Measurements from ENCODE around the gene CABP5.
A peak's percentile ranks its signal among the peaks of the same experiment; 100 is the strongest.
"Not testable (repeated sequence)": the region's sequence is repeated elsewhere in the genome, so short reads cannot be mapped to it uniquely, and the experiment has no call there.

Gene CABP5

DNA sequence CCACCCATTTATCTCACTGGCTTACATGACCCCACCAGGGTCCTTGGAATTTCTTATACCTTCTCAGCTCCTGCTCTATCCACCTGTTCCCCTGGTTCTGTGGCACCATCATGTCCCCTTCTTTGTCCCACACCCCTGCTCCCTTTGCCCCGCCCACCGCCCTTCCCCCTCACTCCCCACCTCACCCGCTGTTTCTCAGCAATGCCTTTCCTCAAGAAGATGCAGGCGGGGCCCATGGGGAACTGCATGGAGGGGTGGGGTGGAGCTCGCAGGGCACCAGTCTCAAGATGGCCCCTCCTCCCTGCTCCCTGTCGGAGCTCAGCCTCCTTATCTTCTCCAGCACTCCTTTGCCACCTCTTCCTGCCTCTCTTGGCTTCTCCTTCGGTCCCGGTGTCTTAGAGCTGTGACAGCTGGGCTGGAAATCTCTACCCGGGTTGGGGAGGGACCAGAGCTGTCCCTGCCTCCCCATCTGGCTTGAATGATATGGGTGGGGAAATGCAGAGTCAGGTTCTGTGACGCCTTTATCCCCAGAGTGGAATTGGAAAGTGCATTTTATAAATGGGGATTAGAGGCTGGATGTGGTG lies at the start of gene CABP5:
Gene CABP5 (minus strand): TSS at position 405 of the 584 bp plus-strand sequence. CDS start 157 bp downstream, at position 248.
- no peak for DNase-seq (ENCODE audit: low read depth)

DNA sequence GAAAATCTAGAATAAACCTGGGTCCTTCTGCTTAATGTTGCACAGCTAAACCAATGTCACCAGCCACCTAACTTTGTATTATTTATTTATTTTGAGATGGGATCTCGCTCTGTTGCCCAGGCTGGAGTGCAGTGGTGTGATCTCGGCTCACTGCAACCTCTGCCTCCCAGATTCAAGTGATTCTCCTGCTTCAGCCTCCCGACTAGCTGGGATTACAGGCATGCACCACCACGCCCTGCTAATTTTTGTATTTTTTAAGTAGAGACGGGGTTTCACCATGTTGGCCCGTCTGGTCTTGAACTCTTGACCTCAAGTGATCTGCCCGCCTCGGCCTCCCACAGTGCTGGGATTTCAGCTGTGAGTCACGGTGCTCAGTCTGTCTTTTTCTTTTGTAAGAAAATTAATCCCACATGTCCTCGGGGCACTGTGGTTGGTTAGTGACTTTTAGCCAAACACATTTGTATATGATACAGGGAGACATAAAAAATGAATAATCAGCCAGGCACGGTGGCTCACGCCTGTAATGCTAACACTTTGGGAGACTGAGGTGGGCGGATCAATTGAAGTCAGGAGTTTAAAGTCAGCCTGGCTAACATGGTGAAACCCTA lies 47.3 kb upstream of the CABP5 start:
- DNase-seq (ENCODE audit: low read depth) = peak; percentile 96

DNA sequence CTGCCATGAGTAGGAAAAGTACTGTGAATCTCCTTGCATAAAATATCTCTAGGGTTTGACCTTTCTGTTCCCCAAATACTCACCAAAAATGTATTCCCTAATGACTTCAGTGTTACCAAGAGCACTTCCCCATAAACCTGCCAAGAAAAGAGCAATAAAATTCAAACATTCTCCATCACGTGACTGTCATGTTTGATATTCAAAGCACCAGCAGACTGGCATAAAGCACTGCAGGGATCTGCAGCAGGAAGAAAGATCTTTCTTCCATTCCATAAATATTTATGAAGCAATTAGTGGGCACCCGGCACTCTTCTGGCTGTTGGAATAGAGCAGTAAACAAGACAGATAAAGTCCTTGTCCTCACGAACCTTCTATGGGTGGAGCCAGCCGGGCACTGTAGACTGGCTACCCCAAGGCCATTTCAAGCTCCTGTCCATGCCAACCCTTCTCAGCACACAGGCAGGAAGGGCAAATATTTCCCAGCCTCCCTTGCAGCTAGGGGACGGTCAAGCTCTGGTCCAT lies 46.5 kb upstream of the CABP5 start:
- peak; percentile 82 for DNase-seq (ENCODE audit: low read depth)

DNA sequence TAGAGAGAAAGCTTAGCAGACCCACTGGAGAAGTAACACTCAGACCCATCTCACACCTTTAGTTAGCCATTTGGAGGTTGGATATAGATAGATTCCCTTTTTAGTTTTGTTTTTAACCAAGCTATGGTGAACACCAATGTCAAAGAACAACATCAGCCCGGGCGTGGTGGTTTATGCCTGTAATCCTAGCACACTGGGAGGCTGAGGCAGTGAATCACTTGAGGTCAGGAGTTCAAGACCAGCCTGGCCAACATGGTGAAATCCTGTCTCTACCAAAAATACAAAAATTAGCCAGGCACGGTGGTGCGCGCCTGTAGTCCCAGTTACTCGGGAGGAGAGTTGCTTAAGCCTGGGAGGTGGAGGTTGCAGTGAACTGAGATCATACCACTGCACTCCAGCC lies 45.1 kb upstream of the CABP5 start:
- not testable (repeated sequence) for DNase-seq (ENCODE audit: low read depth)

DNA sequence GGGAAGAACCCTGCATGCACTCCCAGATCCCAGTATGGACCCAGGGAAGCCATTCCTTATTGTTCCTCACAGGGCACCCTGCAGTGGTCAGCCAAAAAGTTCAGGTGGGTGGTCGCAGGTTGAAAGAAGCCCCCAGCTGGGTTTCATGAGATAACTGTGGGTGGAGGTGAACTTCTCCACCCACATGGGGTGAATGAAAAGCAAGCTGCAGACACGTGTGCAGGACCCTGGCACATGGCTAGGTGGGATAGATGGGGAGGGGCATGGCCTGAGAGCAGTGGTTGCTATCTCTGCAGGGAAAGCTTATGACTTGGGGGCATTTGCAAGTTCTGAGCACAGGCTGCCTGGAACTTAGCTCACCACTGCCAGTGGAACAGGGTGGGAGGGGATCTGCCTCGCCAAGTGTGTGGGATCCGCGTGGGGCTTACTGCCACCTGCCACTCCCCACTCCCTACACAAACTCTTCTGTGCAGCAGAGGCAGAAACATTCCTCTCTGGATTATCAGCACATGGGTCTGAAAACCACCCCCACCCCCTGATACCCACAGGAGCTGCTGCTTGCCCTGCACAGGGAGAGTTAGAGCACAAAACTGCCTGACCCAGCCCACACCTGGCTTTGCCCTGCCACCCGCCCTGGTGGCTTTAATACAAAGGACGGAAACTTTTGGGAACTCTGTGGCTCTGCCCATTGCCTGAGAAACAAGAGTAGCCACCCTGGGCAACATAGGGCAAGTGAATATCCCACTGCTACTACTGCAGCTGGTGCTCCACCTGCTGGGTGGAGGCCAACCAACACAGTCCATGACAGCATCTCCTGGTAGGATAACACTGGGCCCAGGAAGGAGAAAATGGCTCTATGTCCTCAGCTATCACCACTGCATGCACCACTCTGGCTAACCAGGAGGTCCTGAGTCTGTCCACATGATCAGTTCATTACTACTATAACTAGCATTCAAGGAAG lies 42.3 kb upstream of the CABP5 start:
- no peak for DNase-seq (ENCODE audit: low read depth)

DNA sequence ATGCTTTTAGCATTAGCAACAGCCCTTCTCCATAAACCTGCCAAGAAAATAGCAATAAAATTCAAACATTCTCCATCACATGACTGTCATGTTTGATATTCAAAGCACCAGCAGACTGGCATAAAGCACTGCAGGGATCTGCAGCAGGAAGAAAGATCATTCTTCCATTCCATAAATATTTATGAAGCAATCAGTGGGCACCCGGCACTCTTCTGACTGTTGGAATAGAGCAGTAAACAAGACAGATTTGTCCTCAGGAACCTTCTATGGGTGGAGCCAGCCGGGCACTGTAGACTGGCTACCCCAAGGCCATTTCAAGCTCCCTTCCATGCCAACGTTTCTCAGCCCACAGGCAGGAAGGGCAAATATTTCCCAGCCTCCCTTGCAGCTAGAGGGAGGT lies 41.2 kb upstream of the CABP5 start:
- DNase-seq (ENCODE audit: low read depth) = no peak

DNA sequence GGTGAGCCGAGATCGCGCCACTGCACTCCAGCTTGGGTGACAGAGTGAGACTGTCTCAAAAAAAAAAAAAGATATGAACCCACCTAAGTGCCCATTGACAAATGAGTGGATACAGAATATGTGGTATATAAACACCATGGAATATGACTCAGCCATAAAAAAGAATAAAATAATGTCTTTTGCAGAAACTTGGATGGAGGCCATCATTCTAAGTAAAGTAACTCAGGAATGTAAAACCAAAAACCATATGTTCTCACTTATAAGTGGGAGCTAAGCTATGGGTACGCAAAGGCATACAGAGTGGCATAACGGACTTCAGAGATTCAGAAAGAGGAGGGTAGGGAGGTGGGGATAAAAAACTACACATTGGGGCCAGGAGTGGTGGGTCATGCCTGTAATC lies 37.2 kb upstream of the CABP5 start:
- DNase-seq (ENCODE audit: low read depth) = no peak

DNA sequence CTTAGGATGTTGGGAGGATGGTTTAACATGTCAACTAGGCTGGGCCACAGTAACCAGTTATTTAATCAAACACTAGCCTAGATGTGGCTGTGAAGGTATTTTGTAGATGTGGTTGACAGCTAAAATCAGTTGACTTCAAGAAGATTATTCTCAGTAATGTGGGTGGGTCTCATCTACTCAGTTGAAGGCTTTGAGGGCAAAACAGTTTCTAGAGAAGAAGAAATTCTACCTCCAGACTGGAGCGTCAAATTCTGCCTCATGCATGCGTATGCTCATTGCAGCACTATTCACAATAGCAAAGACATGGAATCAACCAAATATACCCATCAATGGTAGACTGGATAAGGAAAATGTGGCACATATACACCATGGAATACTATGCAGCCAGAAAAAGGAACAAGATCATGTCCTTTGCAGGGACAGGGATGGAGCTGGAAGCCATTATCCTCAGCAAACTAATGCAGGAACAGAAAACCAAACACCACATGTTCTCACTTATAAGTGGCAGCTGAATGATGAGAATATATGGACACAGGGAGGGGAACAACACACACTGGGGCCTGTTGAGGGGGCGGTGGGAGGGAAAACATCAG lies 26.4 kb upstream of the CABP5 start:
- not testable (repeated sequence) for DNase-seq (ENCODE audit: low read depth)

DNA sequence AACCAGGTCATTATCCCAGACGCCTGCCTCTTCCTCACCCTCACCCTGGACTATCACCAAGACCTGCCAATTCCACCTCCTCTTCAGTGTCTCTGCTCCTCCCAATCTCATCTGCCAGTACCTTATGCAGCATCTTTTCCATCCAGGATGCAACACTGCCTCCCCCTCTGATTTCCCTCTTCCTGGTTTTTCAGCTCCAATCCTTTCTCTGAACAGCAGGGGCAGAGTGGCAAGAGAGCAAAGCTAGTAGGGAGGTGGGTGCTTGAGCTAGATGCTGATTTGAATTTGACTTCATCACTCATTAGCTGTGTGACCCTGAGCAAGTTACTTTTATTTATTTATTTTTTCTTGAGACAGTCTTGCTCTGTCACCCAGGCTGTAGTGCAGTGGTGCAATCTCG lies 25.6 kb upstream of the CABP5 start:
- DNase-seq (ENCODE audit: low read depth) = no peak

DNA sequence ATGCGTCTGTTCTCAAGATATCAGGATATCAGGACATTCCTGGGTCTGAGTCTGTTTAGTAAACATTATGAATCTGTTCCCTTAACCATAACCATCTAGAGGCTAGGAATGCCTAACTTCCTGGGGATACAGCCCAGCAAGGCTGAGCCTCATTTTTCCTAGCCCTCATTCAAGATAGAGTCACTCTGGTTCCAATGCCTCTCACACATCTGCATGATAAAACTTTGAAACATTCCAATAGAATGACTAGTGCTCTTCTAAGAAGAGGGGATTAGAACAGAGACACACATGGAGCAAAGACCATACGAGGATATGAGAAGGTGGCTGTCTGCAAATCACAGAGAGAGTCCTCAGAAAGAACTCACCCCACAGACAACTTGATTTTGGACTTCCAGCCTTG lies 20.6 kb upstream of the CABP5 start:
- no peak for DNase-seq (ENCODE audit: low read depth)

DNA sequence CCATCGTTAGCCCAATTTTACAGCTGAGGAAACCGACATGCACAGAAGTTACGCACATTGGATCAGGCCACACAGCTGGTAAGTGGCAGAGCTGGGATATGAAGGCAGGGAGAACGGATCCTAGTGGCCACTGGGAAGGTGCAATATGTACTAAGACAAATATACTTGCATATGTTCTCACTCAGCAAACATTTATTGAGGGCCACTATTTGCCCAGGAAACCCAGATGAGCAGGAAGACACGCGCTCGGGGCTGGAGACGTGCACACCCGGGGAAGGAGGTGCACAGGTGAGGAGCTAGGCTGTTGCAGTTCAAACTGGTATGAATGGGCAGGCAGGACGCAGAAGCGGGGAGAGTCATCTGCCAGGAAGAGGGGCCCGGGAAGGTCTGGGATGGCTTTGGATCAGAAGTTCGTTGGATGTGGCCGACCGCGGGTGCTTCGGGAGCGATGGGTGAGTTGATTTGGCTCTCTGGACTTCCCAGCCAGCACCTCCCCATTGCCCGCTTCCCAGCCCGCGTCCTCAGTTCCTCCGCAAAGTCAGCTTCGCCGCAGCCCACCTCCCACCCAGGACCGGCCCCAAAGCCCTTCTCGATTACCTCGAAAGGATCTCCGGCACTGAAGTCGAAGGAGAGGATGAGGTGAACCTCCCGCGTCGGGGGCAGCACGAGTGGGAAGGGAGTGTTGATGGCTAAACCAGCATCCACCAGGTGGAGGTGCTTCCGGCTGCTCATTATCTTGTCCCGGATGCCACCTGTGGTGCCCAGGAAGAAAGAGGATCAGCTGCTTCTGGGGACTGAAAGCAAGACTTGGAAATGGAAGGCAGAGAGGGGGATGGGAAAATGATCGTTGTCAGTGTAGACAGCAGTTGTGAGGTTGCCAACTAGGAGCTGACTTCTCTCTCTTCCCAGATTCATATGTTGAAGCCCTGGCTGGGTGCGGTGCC lies 17.8 kb upstream of the CABP5 start:
- no peak for DNase-seq (ENCODE audit: low read depth)

DNA sequence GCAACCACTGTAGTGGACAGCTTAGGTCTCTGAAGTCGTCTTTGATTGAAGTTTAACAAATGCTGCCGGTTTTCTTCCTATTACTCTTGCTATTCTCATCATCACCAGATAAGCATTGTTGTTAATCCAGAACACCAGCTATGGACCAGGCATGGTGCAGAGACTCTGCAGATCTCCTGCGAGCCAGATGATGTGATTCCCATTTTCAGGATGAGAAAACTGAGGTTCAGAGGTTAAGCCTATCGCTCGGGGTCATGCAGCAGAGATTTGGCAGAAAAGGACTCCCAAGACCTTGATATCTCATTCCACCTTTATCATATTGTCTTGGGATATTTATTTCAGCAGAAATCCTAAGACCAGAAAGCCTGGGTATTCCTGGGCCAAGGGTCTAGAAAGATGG lies 16.5 kb upstream of the CABP5 start:
- no peak for DNase-seq (ENCODE audit: low read depth)

DNA sequence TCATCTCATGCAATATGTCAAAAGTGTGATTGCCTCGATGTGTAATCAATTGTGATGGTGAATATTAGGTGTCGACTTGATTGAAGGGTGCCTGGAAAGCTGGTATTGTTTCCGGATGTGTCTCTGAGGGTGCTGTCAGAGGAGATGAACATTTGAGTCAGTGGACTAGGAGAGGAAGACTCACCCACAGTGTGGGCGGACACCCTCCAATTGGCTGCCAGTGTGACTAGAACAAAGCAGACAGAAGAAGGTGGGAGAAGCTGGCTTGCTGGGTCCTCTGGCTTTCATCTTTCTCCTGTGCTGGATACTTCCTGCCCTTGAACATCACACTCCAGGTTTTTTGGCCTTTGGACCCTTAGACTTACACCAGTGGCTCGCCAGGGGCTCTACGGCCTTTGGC lies 15.5 kb upstream of the CABP5 start:
- no peak for DNase-seq (ENCODE audit: low read depth)

DNA sequence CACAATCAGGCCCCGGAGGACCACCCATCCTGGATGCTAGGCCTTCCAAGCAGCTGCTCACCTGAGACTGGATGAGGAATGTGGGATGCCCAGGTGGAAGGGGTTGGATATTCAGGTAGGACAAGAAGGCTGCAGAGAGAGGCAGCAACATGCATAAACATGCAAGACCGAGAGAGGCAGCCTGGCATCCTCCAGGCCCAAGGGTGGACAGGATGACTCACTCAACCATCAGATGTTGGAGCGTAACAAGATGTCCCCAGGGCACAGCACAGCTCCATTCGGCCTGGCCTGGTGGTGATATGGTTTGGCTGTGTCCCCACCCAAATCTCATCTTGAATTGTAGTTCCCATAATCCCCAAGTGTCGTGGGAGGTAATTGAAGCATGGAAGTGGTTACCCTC lies 10.0 kb upstream of the CABP5 start:
- no peak for DNase-seq (ENCODE audit: low read depth)

DNA sequence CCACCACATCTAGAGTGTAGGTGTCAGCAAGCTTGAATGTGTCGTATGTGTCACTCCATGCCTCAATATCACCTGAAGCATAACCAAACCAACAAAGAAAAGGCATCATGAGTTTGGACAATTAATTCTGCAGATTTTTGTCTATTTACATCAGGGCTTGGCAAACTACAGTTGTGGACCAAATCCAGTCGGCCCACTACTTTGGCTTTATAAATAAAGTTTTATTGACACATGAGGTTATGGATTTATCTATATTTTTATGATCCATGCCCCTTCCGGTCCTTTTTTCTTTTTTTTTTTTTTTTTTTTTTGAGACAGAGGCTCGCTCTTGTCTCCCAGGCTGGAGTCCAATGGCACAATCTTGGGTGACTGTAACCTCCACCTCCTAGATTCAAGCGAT lies 9.2 kb upstream of the CABP5 start:
- no peak for DNase-seq (ENCODE audit: low read depth)

DNA sequence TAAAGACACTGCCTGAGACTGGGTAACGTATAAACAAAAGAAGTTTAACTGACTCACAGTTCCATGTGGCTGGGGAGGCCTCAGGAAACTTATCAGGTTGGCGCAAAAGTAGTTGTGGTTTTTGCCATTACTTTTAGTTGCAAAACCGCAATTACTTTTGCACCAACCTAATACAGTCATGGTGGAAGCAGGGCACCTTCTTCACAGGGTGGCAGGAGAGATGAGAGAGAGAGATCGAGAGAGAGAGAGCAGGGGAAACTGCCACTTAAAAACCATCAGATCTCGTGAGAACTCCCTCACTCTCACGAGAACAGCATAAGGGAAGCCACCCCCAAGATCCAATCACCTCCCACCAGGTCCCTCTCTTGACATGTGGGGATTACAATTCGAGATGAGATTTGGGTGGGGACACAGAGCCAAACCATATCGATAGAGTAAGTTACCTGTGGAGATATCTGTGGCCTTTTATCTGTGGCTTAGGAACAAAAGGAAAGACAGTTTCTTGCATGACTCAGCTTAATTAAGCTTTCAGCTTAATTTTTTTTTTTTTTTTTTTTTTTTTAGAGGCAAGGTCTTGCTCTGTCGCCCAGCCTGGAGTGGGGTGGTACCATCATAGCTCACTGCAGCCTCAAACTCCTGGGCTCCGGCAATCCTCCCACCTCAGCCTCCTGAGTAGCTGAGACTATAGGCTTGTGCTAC lies 7.6 kb upstream of the CABP5 start:
- DNase-seq (ENCODE audit: low read depth) = no peak

DNA sequence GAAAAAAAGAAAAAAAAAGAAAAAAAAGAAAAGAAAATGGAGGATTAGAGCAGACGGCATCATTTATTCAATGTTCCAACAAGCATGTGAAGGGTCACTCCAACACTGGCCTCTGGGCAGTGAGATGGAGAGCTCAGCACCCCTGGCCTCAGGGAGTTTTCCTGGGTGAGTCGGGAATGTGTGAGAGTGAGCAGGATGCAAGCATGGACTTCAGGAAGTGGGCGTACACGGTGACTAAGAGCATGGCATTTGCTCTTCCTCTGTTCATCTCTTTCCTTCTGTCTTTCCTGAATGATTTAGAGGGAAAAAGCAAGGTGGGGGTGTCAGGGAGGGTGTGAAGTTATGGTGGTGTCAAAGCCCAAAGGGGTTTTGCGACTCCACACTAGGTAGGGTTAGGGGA lies 682 bp upstream of the CABP5 start:
- no peak for DNase-seq (ENCODE audit: low read depth)

DNA sequence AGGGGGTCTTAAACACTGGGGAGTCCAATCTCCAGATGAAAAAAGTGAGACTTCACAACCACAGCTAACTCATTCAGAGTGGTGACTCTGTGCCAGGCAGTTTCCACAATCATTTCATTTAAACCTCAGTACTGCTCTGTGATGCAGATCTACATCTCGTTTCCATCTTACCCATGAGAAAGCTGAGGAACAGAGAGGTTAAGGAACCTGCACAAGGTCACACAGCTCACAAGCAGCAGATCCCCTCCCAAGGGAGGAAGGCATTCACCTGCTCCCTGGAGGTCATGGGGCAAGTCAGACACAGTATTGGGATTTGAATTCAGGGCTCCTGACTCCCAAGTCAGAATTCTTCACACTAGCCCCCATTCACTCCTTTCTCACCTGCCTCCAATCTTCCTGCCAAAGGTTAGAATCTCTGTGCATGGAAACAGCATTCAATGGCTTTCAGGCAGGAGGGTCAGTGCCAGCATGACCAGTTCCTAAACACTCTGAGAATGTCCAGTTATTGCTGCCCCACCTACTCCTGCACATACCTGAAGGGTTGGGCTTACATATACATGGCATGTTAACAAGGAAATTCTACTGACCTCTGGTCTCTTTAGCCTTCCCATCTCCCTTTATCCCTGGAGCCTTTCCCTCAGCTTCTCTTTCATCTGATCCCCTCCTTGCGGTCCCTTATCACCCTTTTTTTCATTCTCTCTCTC lies 1.9 kb downstream of the CABP5 start:
- no peak for DNase-seq (ENCODE audit: low read depth)

DNA sequence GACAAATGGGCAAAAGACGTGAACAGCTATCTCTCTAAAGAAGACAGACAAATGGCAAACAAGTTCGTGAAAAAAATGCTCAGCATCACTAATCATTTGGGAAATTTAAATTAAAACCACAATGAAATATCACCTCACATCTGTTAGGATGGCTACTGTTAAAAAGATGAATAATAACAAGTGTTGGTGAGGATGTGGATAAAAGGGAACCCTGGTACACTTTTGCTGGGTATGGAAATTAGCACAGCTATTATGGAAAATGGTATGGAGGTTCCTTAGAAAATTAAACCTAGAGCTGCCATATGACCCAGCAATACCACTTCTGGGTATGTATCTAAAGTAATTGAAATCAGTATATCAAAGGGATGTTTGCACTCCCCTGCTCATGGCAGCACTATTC lies 7.1 kb downstream of the CABP5 start:
- no peak for DNase-seq (ENCODE audit: low read depth)

DNA sequence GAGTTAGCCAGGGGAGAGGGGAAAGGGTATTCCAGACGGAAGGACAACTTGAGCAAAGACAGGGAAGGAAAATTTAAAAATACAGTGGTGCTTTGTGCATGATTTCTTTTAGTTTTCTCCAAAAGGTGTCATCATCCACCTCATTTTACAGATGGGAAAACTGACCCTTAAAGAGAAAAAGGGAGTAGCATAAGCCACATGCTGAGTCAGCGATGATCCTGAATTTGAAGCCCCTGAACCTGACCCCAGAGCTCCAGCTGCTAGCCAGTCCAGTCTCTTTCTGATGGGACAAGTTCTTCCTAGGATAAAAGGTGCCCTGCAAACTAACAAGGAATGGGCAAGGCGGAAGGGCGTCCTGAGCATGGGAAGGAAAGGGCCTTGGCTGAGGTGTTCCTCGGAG lies 10.3 kb downstream of the CABP5 start:
- DNase-seq (ENCODE audit: low read depth) = no peak
